ENCODE data around the gene PARD3.

Gene PARD3

GRCh38 chr10:34489973-34490745 is 324.9 kb downstream of the PARD3 start:
- no peaks in the 10 kb centered on the region; the same call in 1 of the 2 replicates for H3K36me3 ChIP-seq (ENCODE audit: insufficient read depth, low read length)
- TF ChIP-seq EZH2 (IDR thresholded peaks at IDR 0.05; ENCODE audit: borderline replicate concordance, low read depth, low read length, severe bottlenecking), result no peak
- TF ChIP-seq CTCF (IDR thresholded peaks at IDR 0.05; ENCODE audit: borderline replicate concordance, extremely low read depth, low read length, poor library complexity, severe bottlenecking), result no peak
- no peaks in the 10 kb centered on the region for H3K9me3 ChIP-seq (ENCODE audit: insufficient read depth, low read length, severe bottlenecking)
- DNase-seq (no peak), ATAC-seq (ENCODE audit: insufficient read depth, low read depth) (no peak)
- H3K4me2 ChIP-seq (ENCODE audit: insufficient read depth, low read length), result no peak overlapping the region
- no peak overlapping the region for H3K9ac ChIP-seq (ENCODE audit: low read depth, low read length)
- no peaks in the 10 kb centered on the region for H3K4me1 ChIP-seq (ENCODE audit: insufficient read depth, low read length)
- no peaks in the 10 kb centered on the region for H3K79me2 ChIP-seq (ENCODE audit: insufficient read depth, low read length)
- H2AFZ ChIP-seq (ENCODE audit: low read depth, low read length), result no peak overlapping the region
- no peak overlapping the region for H3K27ac ChIP-seq (ENCODE audit: low read length)
- no peaks in the 10 kb centered on the region for H3K27me3 ChIP-seq (ENCODE audit: insufficient read depth, low read length, poor library complexity)
- H3K4me3 ChIP-seq (ENCODE audit: low read depth in 1 of 2, low read length in 2 of 2), result no peak overlapping the region
- no peaks in the 10 kb centered on the region; the same call in 1 of the 2 replicates for H4K20me1 ChIP-seq (ENCODE audit: insufficient read depth, low read length)

- Histone ChIP-seq H3K36me3 (ENCODE audit: insufficient read depth, low read length) (no peaks in the 10 kb centered on the region; the same call in 1 of the 2 replicates), H3K4me1 (ENCODE audit: insufficient read depth, low read length) (no peaks in the 10 kb centered on the region), H3K9ac (ENCODE audit: low read depth, low read length) (no peak overlapping the region), H3K27ac (ENCODE audit: low read length) (no peak overlapping the region), H3K4me2 (ENCODE audit: insufficient read depth, low read length) (no peak overlapping the region), H3K79me2 (ENCODE audit: insufficient read depth, low read length) (no peaks in the 10 kb centered on the region), H2AFZ (ENCODE audit: low read depth, low read length) (no peak overlapping the region), H3K27me3 (ENCODE audit: insufficient read depth, low read length, poor library complexity) (no peaks in the 10 kb centered on the region), H3K9me3 (ENCODE audit: insufficient read depth, low read length, severe bottlenecking) (no peaks in the 10 kb centered on the region), H4K20me1 (ENCODE audit: insufficient read depth, low read length) (no peaks in the 10 kb centered on the region), H3K4me3 (ENCODE audit: low read depth in 1 of 2, low read length in 2 of 2) (no peak overlapping the region)
- ATAC-seq (ENCODE audit: insufficient read depth, low read depth) (no peak), DNase-seq (no peak)
- TF ChIP-seq CTCF (IDR thresholded peaks at IDR 0.05; ENCODE audit: borderline replicate concordance, extremely low read depth, low read length, poor library complexity, severe bottlenecking) (no peak), EZH2 (IDR thresholded peaks at IDR 0.05; ENCODE audit: borderline replicate concordance, low read depth, low read length, severe bottlenecking) (no peak)
Measured at GRCh38 chr10:34489411-34489810, 325.7 kb downstream of the PARD3 start.

GRCh38 chr10:34488476-34489130 is 326.5 kb downstream of the PARD3 start:
- ATAC-seq (ENCODE audit: insufficient read depth, low read depth) (no peak), DNase-seq (no peak)
- H3K4me1 ChIP-seq (ENCODE audit: insufficient read depth, low read length), result no peaks in the 10 kb centered on the region
- H3K36me3 ChIP-seq (ENCODE audit: insufficient read depth, low read length), result no peaks in the 10 kb centered on the region; the same call in 1 of the 2 replicates
- H4K20me1 ChIP-seq (ENCODE audit: insufficient read depth, low read length), result no peaks in the 10 kb centered on the region
- H3K27ac ChIP-seq (ENCODE audit: low read length), result no peak overlapping the region
- H3K4me3 ChIP-seq (ENCODE audit: low read depth in 1 of 2, low read length in 2 of 2), result no peak overlapping the region
- H2AFZ ChIP-seq (ENCODE audit: low read depth, low read length), result no peak overlapping the region
- no peaks in the 10 kb centered on the region for H3K9me3 ChIP-seq (ENCODE audit: insufficient read depth, low read length, severe bottlenecking)
- no peaks in the 10 kb centered on the region for H3K27me3 ChIP-seq (ENCODE audit: insufficient read depth, low read length, poor library complexity)
- no peak for TF ChIP-seq EZH2 (IDR thresholded peaks at IDR 0.05; ENCODE audit: borderline replicate concordance, low read depth, low read length, severe bottlenecking)
- no peak for TF ChIP-seq CTCF (IDR thresholded peaks at IDR 0.05; ENCODE audit: borderline replicate concordance, extremely low read depth, low read length, poor library complexity, severe bottlenecking)
- no peak overlapping the region for H3K9ac ChIP-seq (ENCODE audit: low read depth, low read length)
- H3K79me2 ChIP-seq (ENCODE audit: insufficient read depth, low read length), result no peaks in the 10 kb centered on the region
- H3K4me2 ChIP-seq (ENCODE audit: insufficient read depth, low read length), result no peak overlapping the region
